ENCODE results near the gene P3H2.

P3H2 gene

GRCh38 chr3:189988854-189989253 lies 131.8 kb downstream of the P3H2 start:
- no peak for ATAC-seq
- TF ChIP-seq, protein P1, sequence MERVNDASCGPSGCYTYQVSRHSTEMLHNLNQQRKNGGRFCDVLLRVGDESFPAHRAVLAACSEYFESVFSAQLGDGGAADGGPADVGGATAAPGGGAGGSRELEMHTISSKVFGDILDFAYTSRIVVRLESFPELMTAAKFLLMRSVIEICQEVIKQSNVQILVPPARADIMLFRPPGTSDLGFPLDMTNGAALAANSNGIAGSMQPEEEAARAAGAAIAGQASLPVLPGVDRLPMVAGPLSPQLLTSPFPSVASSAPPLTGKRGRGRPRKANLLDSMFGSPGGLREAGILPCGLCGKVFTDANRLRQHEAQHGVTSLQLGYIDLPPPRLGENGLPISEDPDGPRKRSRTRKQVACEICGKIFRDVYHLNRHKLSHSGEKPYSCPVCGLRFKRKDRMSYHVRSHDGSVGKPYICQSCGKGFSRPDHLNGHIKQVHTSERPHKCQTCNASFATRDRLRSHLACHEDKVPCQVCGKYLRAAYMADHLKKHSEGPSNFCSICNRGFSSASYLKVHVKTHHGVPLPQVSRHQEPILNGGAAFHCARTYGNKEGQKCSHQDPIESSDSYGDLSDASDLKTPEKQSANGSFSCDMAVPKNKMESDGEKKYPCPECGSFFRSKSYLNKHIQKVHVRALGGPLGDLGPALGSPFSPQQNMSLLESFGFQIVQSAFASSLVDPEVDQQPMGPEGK (CRISPR knock-in tag; IDR thresholded peaks at IDR 0.05; ENCODE audit: borderline replicate concordance), result no peak
- TF ChIP-seq ZFP3 (CRISPR knock-in tag; IDR thresholded peaks at IDR 0.05), result no peak
- no peak for TF ChIP-seq ARNTL (CRISPR knock-in tag; IDR thresholded peaks at IDR 0.05; ENCODE audit: borderline replicate concordance, low read depth)
- no peak for TF ChIP-seq TSHZ2 (CRISPR knock-in tag; IDR thresholded peaks at IDR 0.05)
- TF ChIP-seq BACH2 (CRISPR knock-in tag; IDR thresholded peaks at IDR 0.05; ENCODE audit: borderline replicate concordance), result no peak
- TF ChIP-seq TOX (CRISPR knock-in tag; IDR thresholded peaks at IDR 0.05; ENCODE audit: borderline replicate concordance), result no peak
- no peak for TF ChIP-seq ZC3H10 (CRISPR knock-in tag; IDR thresholded peaks at IDR 0.05)
- TF ChIP-seq OSR1 (CRISPR knock-in tag; IDR thresholded peaks at IDR 0.05), result no peak
- TF ChIP-seq SNAI2 (CRISPR knock-in tag; IDR thresholded peaks at IDR 0.05), result no peak
- no peak for TF ChIP-seq ZNF8 (CRISPR knock-in tag; IDR thresholded peaks at IDR 0.05)

- no peak for TF ChIP-seq ESRRG (CRISPR knock-in tag; IDR thresholded peaks at IDR 0.05)
- TF ChIP-seq ZC3H10 (CRISPR knock-in tag; IDR thresholded peaks at IDR 0.05), result no peak
- TF ChIP-seq ARNTL (CRISPR knock-in tag; IDR thresholded peaks at IDR 0.05; ENCODE audit: borderline replicate concordance, low read depth), result no peak
- TF ChIP-seq, protein P2, sequence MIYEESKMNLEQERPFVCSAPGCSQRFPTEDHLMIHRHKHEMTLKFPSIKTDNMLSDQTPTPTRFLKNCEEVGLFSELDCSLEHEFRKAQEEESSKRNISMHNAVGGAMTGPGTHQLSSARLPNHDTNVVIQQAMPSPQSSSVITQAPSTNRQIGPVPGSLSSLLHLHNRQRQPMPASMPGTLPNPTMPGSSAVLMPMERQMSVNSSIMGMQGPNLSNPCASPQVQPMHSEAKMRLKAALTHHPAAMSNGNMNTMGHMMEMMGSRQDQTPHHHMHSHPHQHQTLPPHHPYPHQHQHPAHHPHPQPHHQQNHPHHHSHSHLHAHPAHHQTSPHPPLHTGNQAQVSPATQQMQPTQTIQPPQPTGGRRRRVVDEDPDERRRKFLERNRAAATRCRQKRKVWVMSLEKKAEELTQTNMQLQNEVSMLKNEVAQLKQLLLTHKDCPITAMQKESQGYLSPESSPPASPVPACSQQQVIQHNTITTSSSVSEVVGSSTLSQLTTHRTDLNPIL (CRISPR knock-in tag; IDR thresholded peaks at IDR 0.05; ENCODE audit: low read depth), result no peak
- no peak for TF ChIP-seq ZNF565 (CRISPR knock-in tag; conservative IDR thresholded peaks at IDR 0.05; ENCODE audit: low read depth)
- TF ChIP-seq TSHZ2 (CRISPR knock-in tag; IDR thresholded peaks at IDR 0.05), result no peak
- TF ChIP-seq, protein P1 (CRISPR knock-in tag; IDR thresholded peaks at IDR 0.05; ENCODE audit: borderline replicate concordance), result no peak
- no peak for ATAC-seq
Measured at GRCh38 chr3:189988322-189988721, 132.4 kb downstream of the P3H2 start.

DNA sequence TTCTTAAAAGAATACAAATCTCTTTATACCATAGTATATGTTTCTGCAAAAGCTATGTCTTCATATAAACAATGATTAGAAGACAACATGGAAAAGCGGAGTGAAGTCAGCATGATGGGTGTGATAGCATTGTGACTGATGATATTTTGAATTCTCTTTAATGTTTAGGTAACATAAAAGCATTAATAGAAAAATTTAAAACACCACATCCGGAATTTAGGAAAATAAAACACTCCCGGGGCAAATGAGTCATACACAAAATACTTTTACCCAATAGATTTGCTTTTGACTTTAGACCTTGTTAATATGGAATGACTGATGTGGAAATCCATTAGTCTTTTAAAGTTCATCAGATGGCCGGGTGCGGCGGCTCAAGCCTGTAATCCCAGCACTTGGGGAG lies 134.7 kb downstream of the P3H2 start:
- ATAC-seq, result no peak
- TF ChIP-seq BACH2 (CRISPR knock-in tag; IDR thresholded peaks at IDR 0.05; ENCODE audit: borderline replicate concordance) (no peak), ZNF565 (CRISPR knock-in tag; conservative IDR thresholded peaks at IDR 0.05; ENCODE audit: low read depth) (no peak), TSHZ2 (CRISPR knock-in tag; IDR thresholded peaks at IDR 0.05) (no peak), ZNF8 (CRISPR knock-in tag; IDR thresholded peaks at IDR 0.05) (no peak), SNAI2 (CRISPR knock-in tag; IDR thresholded peaks at IDR 0.05) (no peak), TCF4 (CRISPR knock-in tag; IDR thresholded peaks at IDR 0.05; ENCODE audit: borderline replicate concordance) (no peak), ZFP3 (CRISPR knock-in tag; IDR thresholded peaks at IDR 0.05) (no peak), ISL1 (CRISPR knock-in tag; IDR thresholded peaks at IDR 0.05) (no peak), ARNTL (CRISPR knock-in tag; IDR thresholded peaks at IDR 0.05; ENCODE audit: borderline replicate concordance, low read depth) (no peak), ESRRG (CRISPR knock-in tag; IDR thresholded peaks at IDR 0.05) (no peak)
- TF ChIP-seq, protein P3, sequence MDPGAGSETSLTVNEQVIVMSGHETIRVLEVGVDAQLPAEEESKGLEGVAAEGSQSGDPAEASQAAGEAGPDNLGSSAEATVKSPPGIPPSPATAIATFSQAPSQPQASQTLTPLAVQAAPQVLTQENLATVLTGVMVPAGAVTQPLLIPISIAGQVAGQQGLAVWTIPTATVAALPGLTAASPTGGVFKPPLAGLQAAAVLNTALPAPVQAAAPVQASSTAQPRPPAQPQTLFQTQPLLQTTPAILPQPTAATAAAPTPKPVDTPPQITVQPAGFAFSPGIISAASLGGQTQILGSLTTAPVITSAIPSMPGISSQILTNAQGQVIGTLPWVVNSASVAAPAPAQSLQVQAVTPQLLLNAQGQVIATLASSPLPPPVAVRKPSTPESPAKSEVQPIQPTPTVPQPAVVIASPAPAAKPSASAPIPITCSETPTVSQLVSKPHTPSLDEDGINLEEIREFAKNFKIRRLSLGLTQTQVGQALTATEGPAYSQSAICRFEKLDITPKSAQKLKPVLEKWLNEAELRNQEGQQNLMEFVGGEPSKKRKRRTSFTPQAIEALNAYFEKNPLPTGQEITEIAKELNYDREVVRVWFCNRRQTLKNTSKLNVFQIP (CRISPR knock-in tag; IDR thresholded peaks at IDR 0.05; ENCODE audit: borderline replicate concordance, low read depth), result no peak
- TF ChIP-seq, protein P1 (CRISPR knock-in tag; IDR thresholded peaks at IDR 0.05; ENCODE audit: borderline replicate concordance), result no peak
